Neural cell (in vitro differentiated cells): ENCODE results near the gene ETV6. TPM values are rescaled to one million over a fixed set of nuclear protein-coding genes. Genes with fewer than 3 reads are reported as not detected.

ENCODE experiments used
- H2AFZ ChIP-seq: fragments of 200-600, 300-800 bp; sonication (generic), shearing (Covaris generic); 2 replicates; pipeline ENCODE4 v1.6.0; 2014; ENCODE audit warnings: low read depth, mild to moderate bottlenecking, antibody characterized with exemption, low read length, moderate library complexity
- H3F3A ChIP-seq: fragments of 200-600 bp; shearing (Covaris generic); 2 replicates; pipeline ENCODE4 v1.6.1; 2016; ENCODE audit warnings: mild to moderate bottlenecking, moderate library complexity, mixed read lengths, antibody characterized with exemption, low read length; ENCODE audit not compliant: insufficient read depth, poor library complexity, severe bottlenecking
- H3K27ac ChIP-seq: fragments of 200-600, 300-800 bp; sonication (generic), shearing (Covaris generic); 2 replicates; pipeline ENCODE4 v1.5.1; 2014; ENCODE audit warnings: mild to moderate bottlenecking, low read length, moderate library complexity
- H3K27me3 ChIP-seq: fragments of 300-800, 200-600 bp; sonication (generic), shearing (Covaris generic); 2 replicates; pipeline ENCODE4 v1.6.0; 2014; ENCODE audit warnings: mild to moderate bottlenecking, low read depth, low read length, moderate library complexity; ENCODE audit not compliant: insufficient read depth
- H3K36me3 ChIP-seq: fragments of 300-800, 200-600 bp; sonication (generic), shearing (Covaris generic); 2 replicates; pipeline ENCODE4 v1.5.1; 2014; ENCODE audit warnings: mild to moderate bottlenecking, antibody characterized with exemption, low read length, moderate library complexity; ENCODE audit not compliant: insufficient read depth
- H3K4me2 ChIP-seq: fragments of 300-800, 200-600 bp; sonication (generic), shearing (Covaris generic); 2 replicates; pipeline ENCODE4 v1.6.0; 2014; ENCODE audit warnings: mild to moderate bottlenecking, low read length
- H3K4me3 ChIP-seq: fragments of 300-800, 200-600 bp; sonication (generic), shearing (Covaris generic); 2 replicates; pipeline ENCODE4 v1.5.1; 2014; ENCODE audit warnings: mild to moderate bottlenecking, low read length, moderate library complexity
- H3K79me2 ChIP-seq: fragments of 200-600 bp; shearing (Covaris generic); replicated peaks from 2 replicates; pipeline ENCODE4 v1.6.0; 2014; ENCODE audit warnings: mild to moderate bottlenecking, low read length, moderate library complexity; ENCODE audit not compliant: insufficient read depth
- H3K9ac ChIP-seq: fragments of 300-800, 200-600 bp; sonication (generic), shearing (Covaris generic); 2 replicates; pipeline ENCODE4 v1.6.1; 2016; ENCODE audit warnings: mild to moderate bottlenecking, low read length, mixed read lengths
- H3K9me2 ChIP-seq: fragments of 200-600 bp; shearing (Covaris generic); 2 replicates; pipeline ENCODE4 v1.6.1; 2016; ENCODE audit warnings: mild to moderate bottlenecking, low read length, mixed read lengths; ENCODE audit not compliant: insufficient read depth
- H3K9me3 ChIP-seq: fragments of 200-600, 300-800 bp; sonication (generic), shearing (Covaris generic); 2 replicates; pipeline ENCODE4 v1.6.1; 2016; ENCODE audit warnings: mild to moderate bottlenecking, mixed run types, low read length, moderate library complexity, mixed read lengths
- H4K20me1 ChIP-seq: fragments of 200-600 bp; shearing (Covaris generic); 2 replicates; pipeline ENCODE4 v1.6.1; 2016; ENCODE audit warnings: mild to moderate bottlenecking, mixed run types; ENCODE audit not compliant: insufficient read depth
- CTCF ChIP-seq: fragments of 450-650 bp; IDR thresholded peaks from 2 replicates; pipeline ENCODE4 v1.5.1; 2014; ENCODE audit warnings: antibody characterized with exemption, mild to moderate bottlenecking, moderate library complexity; ENCODE audit not compliant: poor library complexity, severe bottlenecking
- EP300 ChIP-seq: fragments of 450-650 bp; conservative IDR thresholded peaks from 2 replicates; pipeline ENCODE4 v1.6.1; 2014; ENCODE audit warnings: antibody characterized with exemption, mild to moderate bottlenecking, moderate library complexity; ENCODE audit not compliant: poor library complexity, severe bottlenecking
- EZH2 ChIP-seq: fragments of 200-600, 300-800 bp; shearing (Covaris generic), sonication (generic); IDR thresholded peaks from 2 replicates; pipeline ENCODE4 v1.6.1; 2014; ENCODE audit warnings: antibody characterized with exemption, low read length, borderline replicate concordance, mild to moderate bottlenecking; ENCODE audit not compliant: insufficient read depth, poor library complexity, severe bottlenecking
- MXI1 ChIP-seq: fragments of 450-650 bp; conservative IDR thresholded peaks from 2 replicates; pipeline ENCODE4 v1.6.1; 2014; ENCODE audit warnings: antibody characterized with exemption, mild to moderate bottlenecking; ENCODE audit not compliant: poor library complexity, severe bottlenecking
- POLR2AphosphoS5 ChIP-seq: IDR thresholded peaks from 2 replicates; pipeline ENCODE4 v1.6.1; 2012
- RAD21 ChIP-seq: fragments of 450-650 bp; conservative IDR thresholded peaks from 2 replicates; pipeline ENCODE4 v1.6.1; 2014; ENCODE audit warnings: antibody characterized with exemption, mild to moderate bottlenecking, moderate library complexity
- REST ChIP-seq: IDR thresholded peaks from 2 replicates; pipeline ENCODE4 v1.6.1; 2012; ENCODE audit warnings: borderline replicate concordance
- SMC3 ChIP-seq: fragments of 450-650 bp; conservative IDR thresholded peaks from 2 replicates; pipeline ENCODE4 v1.6.1; 2014; ENCODE audit warnings: antibody characterized with exemption, mild to moderate bottlenecking, moderate library complexity; ENCODE audit not compliant: poor library complexity
- TAF1 ChIP-seq: IDR thresholded peaks from 2 replicates; pipeline ENCODE4 v1.6.1; 2012; ENCODE audit warnings: low read depth
- polyA plus RNA-seq: library from polyadenylated mRNA; depleted of rRNA; stranded (reverse); fragments of >200 nt; gene quantifications from 2 replicates; pipeline ENCODE4 v1.2.3, GENCODE V29; 2014

Gene ETV6
- polyA plus RNA-seq, 1 donor from 2014 or later, result 1.6 TPM

- no peak overlapping the region for H3K27ac ChIP-seq
- H3K27me3 ChIP-seq, result no peaks in the 10 kb centered on the region
- no peak overlapping the region for H3K4me2 ChIP-seq
- H2AFZ ChIP-seq, result no peak overlapping the region
- H3K4me3 ChIP-seq, result no peak overlapping the region
- H3K9me3 ChIP-seq, result no peaks in the 10 kb centered on the region
- no peaks in the 10 kb centered on the region for H3K9me2 ChIP-seq
- no peak overlapping the region for H3K9ac ChIP-seq
- H3F3A ChIP-seq, result no peaks in the 10 kb centered on the region
- no peaks in the 10 kb centered on the region for H4K20me1 ChIP-seq
- no peaks in the 10 kb centered on the region for H3K36me3 ChIP-seq
- TF ChIP-seq SMC3 (no peak), EP300 (no peak), POLR2AphosphoS5 (no peak), RAD21 (no peak), CTCF (no peak), MXI1 (no peak), EZH2 (no peak), REST (no peak), TAF1 (no peak)
- H3K79me2 ChIP-seq, result no peaks in the 10 kb centered on the region
Observed at GRCh38 chr12:11741434-11742092, 92.1 kb downstream of the ETV6 start.

- H3K4me2 ChIP-seq, result no peak overlapping the region
- no peak overlapping the region for H3K27ac ChIP-seq
- no peak overlapping the region for H2AFZ ChIP-seq
- H3K79me2 ChIP-seq, result no peaks in the 10 kb centered on the region
- no peak overlapping the region for H3K4me3 ChIP-seq
- H3K27me3 ChIP-seq, result no peaks in the 10 kb centered on the region
- H4K20me1 ChIP-seq, result no peaks in the 10 kb centered on the region
- TF ChIP-seq CTCF (no peak), REST (no peak), MXI1 (no peak), RAD21 (no peak), TAF1 (no peak), POLR2AphosphoS5 (no peak), EP300 (no peak), SMC3 (no peak), EZH2 (no peak)
- H3F3A ChIP-seq, result no peaks in the 10 kb centered on the region
- H3K9me2 ChIP-seq, result no peaks in the 10 kb centered on the region
- H3K36me3 ChIP-seq, result no peaks in the 10 kb centered on the region
- H3K9ac ChIP-seq, result no peak overlapping the region
- no peaks in the 10 kb centered on the region for H3K9me3 ChIP-seq
Observed at GRCh38 chr12:11743423-11744409, 94.2 kb downstream of the ETV6 start.
